ENCODE data around the gene CACNA2D1.

- TF ChIP-seq POLR2A (IDR thresholded peaks at IDR 0.05) (no peak), CTCF (IDR thresholded peaks at IDR 0.05) (peak; percentile 76 to 90 (median 78))
Measured at GRCh38 chr7:82044497-82045080, 399.0 kb downstream of the CACNA2D1 start.
